ENCODE data around the gene NUP155.

The NUP155 gene

DNA sequence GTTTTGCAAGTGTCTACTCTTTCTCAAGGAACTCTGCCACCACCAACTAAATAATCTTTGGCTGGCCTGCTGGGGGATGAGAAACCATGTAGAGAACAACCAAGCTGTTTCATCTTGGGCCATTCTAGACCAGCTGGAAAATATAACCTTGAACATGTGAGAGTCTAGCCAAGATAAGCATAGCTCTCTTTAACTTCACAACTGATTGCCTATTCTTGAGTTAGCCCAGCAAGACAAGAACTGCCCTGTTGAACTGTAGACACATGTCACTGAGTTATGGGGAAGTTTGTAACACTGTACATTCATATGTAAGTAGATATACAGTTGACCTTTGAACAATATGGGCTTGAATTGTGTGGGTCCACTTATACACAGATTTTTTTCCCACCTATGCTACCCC is 44.4 kb downstream of the NUP155 start:
- in situ Hi-C loops (cut with HindIII; ENCODE audit: low pct_ligation_motif_present, low sequenced_read_pairs), result no loop called here
- no peak for DNase-seq
- H3K27ac ChIP-seq, result no peak overlapping the region
- H3K27me3 ChIP-seq (replicated peaks), result no peaks in the 10 kb centered on the region
- TF ChIP-seq, protein P1, sequence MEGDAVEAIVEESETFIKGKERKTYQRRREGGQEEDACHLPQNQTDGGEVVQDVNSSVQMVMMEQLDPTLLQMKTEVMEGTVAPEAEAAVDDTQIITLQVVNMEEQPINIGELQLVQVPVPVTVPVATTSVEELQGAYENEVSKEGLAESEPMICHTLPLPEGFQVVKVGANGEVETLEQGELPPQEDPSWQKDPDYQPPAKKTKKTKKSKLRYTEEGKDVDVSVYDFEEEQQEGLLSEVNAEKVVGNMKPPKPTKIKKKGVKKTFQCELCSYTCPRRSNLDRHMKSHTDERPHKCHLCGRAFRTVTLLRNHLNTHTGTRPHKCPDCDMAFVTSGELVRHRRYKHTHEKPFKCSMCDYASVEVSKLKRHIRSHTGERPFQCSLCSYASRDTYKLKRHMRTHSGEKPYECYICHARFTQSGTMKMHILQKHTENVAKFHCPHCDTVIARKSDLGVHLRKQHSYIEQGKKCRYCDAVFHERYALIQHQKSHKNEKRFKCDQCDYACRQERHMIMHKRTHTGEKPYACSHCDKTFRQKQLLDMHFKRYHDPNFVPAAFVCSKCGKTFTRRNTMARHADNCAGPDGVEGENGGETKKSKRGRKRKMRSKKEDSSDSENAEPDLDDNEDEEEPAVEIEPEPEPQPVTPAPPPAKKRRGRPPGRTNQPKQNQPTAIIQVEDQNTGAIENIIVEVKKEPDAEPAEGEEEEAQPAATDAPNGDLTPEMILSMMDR (IDR thresholded peaks at IDR 0.05; ENCODE audit: low read depth, low read length, missing control alignments), result no peak
- no peak overlapping the region for H3K4me3 ChIP-seq (ENCODE audit: low read depth, low read length)
- peaks cover 49% of the 10 kb centered on the region for H3K36me3 ChIP-seq (replicated peaks)

DNA sequence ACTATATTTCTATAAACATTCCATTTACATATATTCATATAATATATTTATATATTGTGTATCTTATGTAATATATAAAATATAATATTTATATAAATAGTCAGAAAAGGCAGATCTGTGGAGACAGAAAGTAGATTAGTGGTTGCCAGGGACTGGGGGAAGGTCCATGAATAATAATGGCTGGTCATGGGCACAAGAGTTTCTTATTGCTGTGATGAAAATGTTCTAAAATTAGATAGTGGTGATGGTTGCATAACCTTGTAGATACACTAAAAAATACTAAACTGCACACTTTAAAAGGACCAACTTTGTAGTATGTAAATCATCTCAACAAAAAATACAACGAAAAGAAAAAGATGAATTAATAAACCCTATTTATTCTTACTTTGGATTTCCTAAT is 47.3 kb downstream of the NUP155 start:
- in situ Hi-C loops (cut with HindIII; ENCODE audit: low pct_ligation_motif_present, low sequenced_read_pairs), result no loop called here
- peaks cover 40% of the 10 kb centered on the region for H3K36me3 ChIP-seq (replicated peaks)
- TF ChIP-seq, protein P1 (IDR thresholded peaks at IDR 0.05; ENCODE audit: low read depth, low read length, missing control alignments), result no peak

GRCh38 chr5:37319037-37319782 is 51.7 kb downstream of the NUP155 start:
- Histone ChIP-seq H3K27me3 (replicated peaks) (no peaks in the 10 kb centered on the region), H3K36me3 (replicated peaks) (peaks cover 32% of the 10 kb centered on the region), H3K4me3 (ENCODE audit: low read depth, low read length) (no peak overlapping the region), H3K27ac (no peak overlapping the region)
- TF ChIP-seq, protein P1 (IDR thresholded peaks at IDR 0.05; ENCODE audit: low read depth, low read length, missing control alignments), result no peak
- in situ Hi-C loops (cut with HindIII; ENCODE audit: low pct_ligation_motif_present, low sequenced_read_pairs), result no loop called here
- no peak for DNase-seq

More for the DNA sequence above, 47.3 kb downstream of the NUP155 start:
- Histone ChIP-seq H3K27ac (no peak overlapping the region), H3K27me3 (replicated peaks) (no peaks in the 10 kb centered on the region), H3K4me3 (ENCODE audit: low read depth, low read length) (no peak overlapping the region)
- no peak for DNase-seq

DNA sequence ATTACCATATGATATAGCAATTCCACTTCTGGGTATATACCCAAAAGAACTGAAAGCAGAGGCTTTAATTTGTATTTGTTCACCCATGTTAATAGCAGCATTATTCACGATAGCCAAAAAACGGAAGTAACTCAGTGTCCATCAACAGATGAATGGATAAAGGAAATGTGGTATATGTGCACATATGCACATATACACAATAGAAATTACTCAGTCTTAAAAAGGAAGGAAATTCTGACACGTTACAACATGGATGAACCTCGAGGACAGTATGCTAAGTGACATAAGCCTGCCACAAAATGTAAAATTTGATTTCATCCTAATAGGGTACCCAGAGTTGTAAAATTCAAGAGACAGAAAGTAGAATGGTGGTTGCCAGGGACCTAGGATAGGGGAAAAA is 54.9 kb downstream of the NUP155 start:
- H3K27ac ChIP-seq, result no peak overlapping the region
- H3K27me3 ChIP-seq (replicated peaks), result no peaks in the 10 kb centered on the region
- H3K4me3 ChIP-seq (ENCODE audit: low read depth, low read length), result no peak overlapping the region
- TF ChIP-seq, protein P1 (IDR thresholded peaks at IDR 0.05; ENCODE audit: low read depth, low read length, missing control alignments), result no peak
- in situ Hi-C loops (cut with HindIII; ENCODE audit: low pct_ligation_motif_present, low sequenced_read_pairs), result no loop called here
- H3K36me3 ChIP-seq (replicated peaks), result peaks cover 36% of the 10 kb centered on the region
- no peak for DNase-seq

DNA sequence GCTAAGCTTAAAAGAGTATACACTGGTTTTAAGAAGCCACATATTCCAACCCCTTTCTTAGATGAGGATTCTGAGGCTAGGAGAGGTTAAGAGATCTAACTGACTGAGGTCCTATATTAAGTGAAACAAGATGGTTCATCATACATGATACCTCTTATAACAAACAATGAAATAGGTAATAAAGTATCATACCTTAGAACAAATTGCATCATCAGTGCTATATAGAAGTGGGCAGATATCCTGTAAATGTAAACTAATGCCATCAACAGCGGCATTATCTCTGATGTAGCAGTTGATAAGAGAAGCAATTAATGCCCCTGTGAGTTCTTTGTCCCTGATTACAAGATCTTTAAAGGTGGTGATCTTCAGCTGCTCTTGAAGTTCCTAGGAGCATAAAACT is 60.5 kb downstream of the NUP155 start:
- in situ Hi-C loops (cut with HindIII; ENCODE audit: low pct_ligation_motif_present, low sequenced_read_pairs), result no loop called here
- Histone ChIP-seq H3K27ac (no peak overlapping the region), H3K27me3 (replicated peaks) (no peaks in the 10 kb centered on the region), H3K36me3 (replicated peaks) (peaks cover 38% of the 10 kb centered on the region), H3K4me3 (ENCODE audit: low read depth, low read length) (no peak overlapping the region)
- TF ChIP-seq, protein P1 (IDR thresholded peaks at IDR 0.05; ENCODE audit: low read depth, low read length, missing control alignments), result no peak
- no peak for DNase-seq

DNA sequence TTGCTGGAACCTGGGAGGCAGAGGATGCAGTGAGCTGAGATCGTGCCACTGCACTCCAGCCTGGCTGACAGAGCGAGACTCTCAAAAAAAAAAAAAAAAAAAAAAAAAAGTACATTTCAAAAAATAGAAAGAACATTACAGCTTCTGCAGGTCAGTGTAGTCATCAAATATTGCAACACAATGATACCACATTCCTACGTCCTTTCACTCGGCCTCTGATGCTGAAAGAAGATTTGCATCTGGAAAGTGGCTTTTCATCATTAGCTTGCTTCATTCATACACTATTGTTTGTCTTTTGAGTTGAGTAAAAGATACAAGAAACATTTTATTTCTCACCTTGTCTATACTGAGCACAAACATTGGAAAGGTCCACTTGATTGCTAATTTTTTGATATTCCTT is 62.1 kb downstream of the NUP155 start:
- peaks cover 51% of the 10 kb centered on the region for H3K36me3 ChIP-seq (replicated peaks)
- no peak overlapping the region for H3K27ac ChIP-seq
- DNase-seq, result no peak

More for the DNA sequence above, 62.1 kb downstream of the NUP155 start:
- TF ChIP-seq, protein P1 (IDR thresholded peaks at IDR 0.05; ENCODE audit: low read depth, low read length, missing control alignments), result no peak
- Histone ChIP-seq H3K27me3 (replicated peaks) (no peaks in the 10 kb centered on the region), H3K4me3 (ENCODE audit: low read depth, low read length) (no peak overlapping the region)
- in situ Hi-C loops (cut with HindIII; ENCODE audit: low pct_ligation_motif_present, low sequenced_read_pairs), result no loop called here

Measured in brain microvascular endothelial cell (primary cell).